GM23338 (cell line): ENCODE data around the gene RPL39L. TPM values are rescaled to one million over a fixed set of nuclear protein-coding genes. Genes with fewer than 3 reads are reported as not detected.

Experiments used
- ATAC-seq: fragments of 200-7000 bp; cut with Tn5 transposase; 3 replicates; pipeline ENCODE4 v1.9.1; 2020
- DNase-seq: peaks from one replicate; pipeline ENCODE4 v3.0.0-alpha.2; 2015; ENCODE audit warnings: low spot score
- H2AFZ ChIP-seq: fragments of 200-600 bp; sonication (generic); 2 replicates; pipeline ENCODE4 v1.8.0; 2016; ENCODE audit warnings: antibody characterized with exemption, mild to moderate bottlenecking, moderate library complexity
- H3F3A ChIP-seq: fragments of 200-600 bp; sonication (generic); replicated peaks from 2 replicates; pipeline ENCODE4 v1.8.0; 2017; ENCODE audit warnings: antibody characterized with exemption, mixed run types, low read depth
- H3K27ac ChIP-seq: fragments of 200-600 bp; sonication (generic); 2 replicates; pipeline ENCODE4 v1.6.1; 2016; ENCODE audit warnings: low read depth
- H3K27me3 ChIP-seq: fragments of 200-600 bp; sonication (generic); 2 replicates; pipeline ENCODE4 v1.8.0; 2016; ENCODE audit warnings: mild to moderate bottlenecking, mixed run types, moderate library complexity; ENCODE audit not compliant: insufficient read depth
- H3K36me3 ChIP-seq: fragments of 200-600 bp; sonication (generic); 2 replicates; pipeline ENCODE4 v1.8.0; 2016; ENCODE audit warnings: mild to moderate bottlenecking; ENCODE audit not compliant: insufficient read depth
- H3K4me1 ChIP-seq: fragments of 200-600 bp; sonication (generic); 2 replicates; pipeline ENCODE4 v1.8.0; 2016; ENCODE audit warnings: mild to moderate bottlenecking, moderate library complexity; ENCODE audit not compliant: insufficient read depth
- H3K4me2 ChIP-seq: fragments of 200-600 bp; sonication (generic); 2 replicates; pipeline ENCODE4 v1.7.1; 2017; ENCODE audit warnings: mixed run types
- H3K4me3 ChIP-seq: fragments of 200-600 bp; sonication (generic); 2 replicates; pipeline ENCODE4 v1.6.1; 2016; ENCODE audit warnings: mixed run types
- H3K79me2 ChIP-seq: fragments of 200-600 bp; sonication (generic); replicated peaks from 2 replicates; pipeline ENCODE4 v1.8.0; 2017; ENCODE audit warnings: mild to moderate bottlenecking; ENCODE audit not compliant: insufficient read depth
- H3K9me2 ChIP-seq: fragments of 200-600 bp; sonication (generic); 2 replicates; pipeline ENCODE4 v1.8.0; 2017; ENCODE audit not compliant: insufficient read depth
- H4K20me1 ChIP-seq: fragments of 200-600 bp; sonication (generic); replicated peaks from 2 replicates; pipeline ENCODE4 v1.8.0; 2017; ENCODE audit warnings: mild to moderate bottlenecking; ENCODE audit not compliant: insufficient read depth
- H3K27ac Mint-ChIP-seq: 2 replicates; pipeline ENCODE4 v1.8.0; 2020; ENCODE audit warnings: inconsistent platforms, mild to moderate bottlenecking, moderate library complexity, mixed read lengths
- H3K27me3 Mint-ChIP-seq: 3 replicates; pipeline ENCODE4 v1.8.0; 2022; ENCODE audit warnings: low read depth, mild to moderate bottlenecking, moderate library complexity, mixed read lengths, inconsistent platforms; ENCODE audit not compliant: insufficient read depth, poor library complexity
- H3K36me3 Mint-ChIP-seq: 3 replicates; pipeline ENCODE4 v1.8.0; 2021; ENCODE audit warnings: low read depth, mild to moderate bottlenecking, inconsistent platforms, moderate library complexity, mixed read lengths
- H3K4me1 Mint-ChIP-seq: 3 replicates; pipeline ENCODE4 v1.8.0; 2020; ENCODE audit warnings: mild to moderate bottlenecking, inconsistent platforms, mixed read lengths
- H3K4me3 Mint-ChIP-seq: 3 replicates; pipeline ENCODE4 v1.8.0; 2021; ENCODE audit warnings: moderate library complexity, mild to moderate bottlenecking, inconsistent platforms, mixed read lengths
- H3K9me3 Mint-ChIP-seq: 3 replicates; pipeline ENCODE4 v1.8.0; 2020; ENCODE audit warnings: moderate library complexity, mild to moderate bottlenecking, inconsistent platforms, mixed read lengths
- CREB1 ChIP-seq: fragments of 250-450 bp; sonication (Bioruptor Pico); IDR thresholded peaks from 2 replicates; pipeline ENCODE4 v1.5.0; 2020; ENCODE audit warnings: low read depth, mild to moderate bottlenecking, moderate library complexity
- EZH2 ChIP-seq: fragments of 200-600 bp; sonication (generic); IDR thresholded peaks from one replicate; pipeline ENCODE4 v1.8.0; 2017; ENCODE audit warnings: antibody characterized with exemption, mild to moderate bottlenecking, low read depth; ENCODE audit not compliant: unreplicated experiment
- EZH2phosphoT487 ChIP-seq: fragments of 200-600 bp; sonication (generic); IDR thresholded peaks from one replicate; pipeline ENCODE4 v1.8.1; 2018; ENCODE audit warnings: antibody characterized with exemption; ENCODE audit not compliant: unreplicated experiment
- JUNB ChIP-seq: IDR thresholded peaks from one replicate; pipeline ENCODE4 v1.6.1; 2016; ENCODE audit warnings: antibody characterized with exemption; ENCODE audit not compliant: unreplicated experiment
- NANOG ChIP-seq: IDR thresholded peaks from 2 replicates; pipeline ENCODE4 v1.6.1; 2016; ENCODE audit warnings: antibody characterized with exemption, borderline replicate concordance
- POLR2AphosphoS5 ChIP-seq: IDR thresholded peaks from 2 replicates; pipeline ENCODE4 v1.6.1; 2016; ENCODE audit warnings: antibody characterized with exemption, low read depth
- STAT1 ChIP-seq: IDR thresholded peaks from one replicate; pipeline ENCODE4 v1.6.1; 2016; ENCODE audit warnings: antibody characterized with exemption; ENCODE audit not compliant: unreplicated experiment
- ZNF114 ChIP-seq: fragments of 250-450 bp; sonication (Bioruptor Pico); IDR thresholded peaks from 2 replicates; pipeline ENCODE4 v1.5.0; 2020; ENCODE audit warnings: mild to moderate bottlenecking, moderate library complexity
- ZNF331 ChIP-seq: fragments of 250-450 bp; sonication (Bioruptor Pico); IDR thresholded peaks from 2 replicates; pipeline ENCODE4 v1.5.0; 2020; ENCODE audit warnings: low read depth, mild to moderate bottlenecking, moderate library complexity
- polyA plus RNA-seq: library from polyadenylated mRNA; unstranded; fragments of >200 nt; fragmentation: Nextera tagmentation; extraction: Ambion mirVana; gene quantifications from 2 replicates; pipeline ENCODE4 v1.2.1, GENCODE V29; 2016
- total RNA-seq: library from RNA; depleted of rRNA; stranded (reverse); fragments of >200 nt; shearing (Covaris generic); gene quantifications from 2 replicates; pipeline ENCODE4 v1.2.3, GENCODE V29; 2014
- TF ChIP-seq, protein P1 (sequence below), 2 experiments: fragments of 200-600 bp in 1 of 2; sonication (generic) in 1 of 2; conservative IDR thresholded peaks; 2 replicates each; pipeline versions ENCODE4 v1.5.1 to v1.6.1; 2016 to 2017; ENCODE audit warnings: antibody characterized with exemption in 2 of 2, low read depth in 2 of 2, mild to moderate bottlenecking in 2 of 2, moderate library complexity in 1 of 2
- TF ChIP-seq, protein P2 (sequence below): IDR thresholded peaks from 2 replicates; pipeline ENCODE4 v1.6.1; 2016; ENCODE audit warnings: antibody characterized with exemption
- TF ChIP-seq, protein P3 (sequence below): IDR thresholded peaks from one replicate; pipeline ENCODE4 v1.6.1; 2018; ENCODE audit warnings: antibody characterized with exemption; ENCODE audit not compliant: unreplicated experiment
- TF ChIP-seq, protein P4 (sequence below): fragments of 250-450 bp; sonication (Bioruptor Pico); IDR thresholded peaks from 2 replicates; pipeline ENCODE4 v1.5.0; 2020; ENCODE audit warnings: mild to moderate bottlenecking, moderate library complexity

The RPL39L gene
- total and polyA plus RNA-seq, 2 experiments from 2014 or later: 70.6 to 155 TPM

DNA sequence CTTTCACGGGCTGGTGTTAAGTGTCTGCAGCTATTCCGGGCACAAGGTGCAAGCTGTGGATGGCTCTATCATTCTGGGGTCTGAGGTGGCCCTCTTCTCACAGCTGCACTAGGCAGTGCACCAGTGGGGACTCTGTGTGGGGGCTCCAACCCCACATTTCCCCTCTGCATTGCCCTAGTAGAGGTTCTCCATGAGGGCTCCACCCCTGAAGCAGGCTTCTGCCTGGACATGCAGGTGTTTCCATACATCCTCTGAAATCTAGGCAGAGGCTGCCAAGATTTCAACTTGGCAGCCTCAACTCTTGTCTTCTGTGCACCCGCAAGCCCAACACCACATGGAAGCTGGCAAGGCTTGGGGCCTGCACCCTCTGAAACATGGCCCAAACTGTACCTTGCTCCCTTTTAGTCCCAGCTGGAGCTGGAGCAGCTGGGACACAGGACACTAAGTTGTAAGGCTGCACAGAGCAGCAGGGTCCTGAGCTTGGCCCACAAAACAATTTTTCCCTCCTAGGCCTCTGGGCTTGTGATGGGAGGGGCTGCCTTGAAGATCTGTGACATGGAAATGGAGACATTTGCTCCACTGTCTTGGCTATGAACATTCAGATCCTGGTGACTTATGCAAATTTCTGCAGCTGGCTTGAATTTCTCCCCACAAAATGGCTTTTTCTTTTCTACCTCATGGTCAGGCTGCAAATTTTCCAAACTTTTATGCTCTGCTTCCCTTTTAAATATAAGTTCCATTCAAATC is 6.0 kb upstream of the RPL39L start:
- ATAC-seq (no peak), DNase-seq (no peak)
- peaks cover 30% of the 10 kb centered on the region for H3K36me3 Mint-ChIP-seq
- H4K20me1 ChIP-seq: 0 out of 2 replicates have a peak, but pooled peaks cover 3% of the 10 kb centered on the region
- no peak overlapping the region for H3K4me2 ChIP-seq
- peaks cover 34% of the 10 kb centered on the region for H3K9me3 Mint-ChIP-seq
- no peaks in the 10 kb centered on the region for H3K4me1 Mint-ChIP-seq
- no peak overlapping the region for H3K4me3 ChIP-seq
- peaks cover 1% of the 10 kb centered on the region for H3K27me3 Mint-ChIP-seq
- no peak overlapping the region for H3K4me3 Mint-ChIP-seq
- H3K79me2 ChIP-seq: peaks cover 8% of the 10 kb centered on the region; the same call in 1 of the 2 replicates
- H3K9me2 ChIP-seq: no peaks in the 10 kb centered on the region
- no peaks in the 10 kb centered on the region for H3K4me1 ChIP-seq
- no peak overlapping the region for H3K27ac Mint-ChIP-seq
- no peak overlapping the region for H3K27ac ChIP-seq
- no peak overlapping the region for H2AFZ ChIP-seq
- H3F3A ChIP-seq: peaks cover 4% of the 10 kb centered on the region; the same call in 1 of the 2 replicates
- TF ChIP-seq, protein P1, sequence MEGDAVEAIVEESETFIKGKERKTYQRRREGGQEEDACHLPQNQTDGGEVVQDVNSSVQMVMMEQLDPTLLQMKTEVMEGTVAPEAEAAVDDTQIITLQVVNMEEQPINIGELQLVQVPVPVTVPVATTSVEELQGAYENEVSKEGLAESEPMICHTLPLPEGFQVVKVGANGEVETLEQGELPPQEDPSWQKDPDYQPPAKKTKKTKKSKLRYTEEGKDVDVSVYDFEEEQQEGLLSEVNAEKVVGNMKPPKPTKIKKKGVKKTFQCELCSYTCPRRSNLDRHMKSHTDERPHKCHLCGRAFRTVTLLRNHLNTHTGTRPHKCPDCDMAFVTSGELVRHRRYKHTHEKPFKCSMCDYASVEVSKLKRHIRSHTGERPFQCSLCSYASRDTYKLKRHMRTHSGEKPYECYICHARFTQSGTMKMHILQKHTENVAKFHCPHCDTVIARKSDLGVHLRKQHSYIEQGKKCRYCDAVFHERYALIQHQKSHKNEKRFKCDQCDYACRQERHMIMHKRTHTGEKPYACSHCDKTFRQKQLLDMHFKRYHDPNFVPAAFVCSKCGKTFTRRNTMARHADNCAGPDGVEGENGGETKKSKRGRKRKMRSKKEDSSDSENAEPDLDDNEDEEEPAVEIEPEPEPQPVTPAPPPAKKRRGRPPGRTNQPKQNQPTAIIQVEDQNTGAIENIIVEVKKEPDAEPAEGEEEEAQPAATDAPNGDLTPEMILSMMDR (conservative IDR thresholded peaks at IDR 0.05; ENCODE audit: low read depth in 2 of 2): no peak
- TF ChIP-seq CREB1 (CRISPR knock-in tag) (no peak), STAT1 (no peak), EZH2 (no peak), POLR2AphosphoS5 (no peak), ZNF331 (CRISPR knock-in tag) (no peak), EZH2phosphoT487 (no peak), JUNB (no peak), ZNF114 (CRISPR knock-in tag) (no peak), NANOG (no peak)
- TF ChIP-seq, protein P2, sequence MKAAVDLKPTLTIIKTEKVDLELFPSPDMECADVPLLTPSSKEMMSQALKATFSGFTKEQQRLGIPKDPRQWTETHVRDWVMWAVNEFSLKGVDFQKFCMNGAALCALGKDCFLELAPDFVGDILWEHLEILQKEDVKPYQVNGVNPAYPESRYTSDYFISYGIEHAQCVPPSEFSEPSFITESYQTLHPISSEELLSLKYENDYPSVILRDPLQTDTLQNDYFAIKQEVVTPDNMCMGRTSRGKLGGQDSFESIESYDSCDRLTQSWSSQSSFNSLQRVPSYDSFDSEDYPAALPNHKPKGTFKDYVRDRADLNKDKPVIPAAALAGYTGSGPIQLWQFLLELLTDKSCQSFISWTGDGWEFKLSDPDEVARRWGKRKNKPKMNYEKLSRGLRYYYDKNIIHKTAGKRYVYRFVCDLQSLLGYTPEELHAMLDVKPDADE: no peak
- TF ChIP-seq, protein P3, sequence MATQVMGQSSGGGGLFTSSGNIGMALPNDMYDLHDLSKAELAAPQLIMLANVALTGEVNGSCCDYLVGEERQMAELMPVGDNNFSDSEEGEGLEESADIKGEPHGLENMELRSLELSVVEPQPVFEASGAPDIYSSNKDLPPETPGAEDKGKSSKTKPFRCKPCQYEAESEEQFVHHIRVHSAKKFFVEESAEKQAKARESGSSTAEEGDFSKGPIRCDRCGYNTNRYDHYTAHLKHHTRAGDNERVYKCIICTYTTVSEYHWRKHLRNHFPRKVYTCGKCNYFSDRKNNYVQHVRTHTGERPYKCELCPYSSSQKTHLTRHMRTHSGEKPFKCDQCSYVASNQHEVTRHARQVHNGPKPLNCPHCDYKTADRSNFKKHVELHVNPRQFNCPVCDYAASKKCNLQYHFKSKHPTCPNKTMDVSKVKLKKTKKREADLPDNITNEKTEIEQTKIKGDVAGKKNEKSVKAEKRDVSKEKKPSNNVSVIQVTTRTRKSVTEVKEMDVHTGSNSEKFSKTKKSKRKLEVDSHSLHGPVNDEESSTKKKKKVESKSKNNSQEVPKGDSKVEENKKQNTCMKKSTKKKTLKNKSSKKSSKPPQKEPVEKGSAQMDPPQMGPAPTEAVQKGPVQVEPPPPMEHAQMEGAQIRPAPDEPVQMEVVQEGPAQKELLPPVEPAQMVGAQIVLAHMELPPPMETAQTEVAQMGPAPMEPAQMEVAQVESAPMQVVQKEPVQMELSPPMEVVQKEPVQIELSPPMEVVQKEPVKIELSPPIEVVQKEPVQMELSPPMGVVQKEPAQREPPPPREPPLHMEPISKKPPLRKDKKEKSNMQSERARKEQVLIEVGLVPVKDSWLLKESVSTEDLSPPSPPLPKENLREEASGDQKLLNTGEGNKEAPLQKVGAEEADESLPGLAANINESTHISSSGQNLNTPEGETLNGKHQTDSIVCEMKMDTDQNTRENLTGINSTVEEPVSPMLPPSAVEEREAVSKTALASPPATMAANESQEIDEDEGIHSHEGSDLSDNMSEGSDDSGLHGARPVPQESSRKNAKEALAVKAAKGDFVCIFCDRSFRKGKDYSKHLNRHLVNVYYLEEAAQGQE: no peak
- TF ChIP-seq, protein P4, sequence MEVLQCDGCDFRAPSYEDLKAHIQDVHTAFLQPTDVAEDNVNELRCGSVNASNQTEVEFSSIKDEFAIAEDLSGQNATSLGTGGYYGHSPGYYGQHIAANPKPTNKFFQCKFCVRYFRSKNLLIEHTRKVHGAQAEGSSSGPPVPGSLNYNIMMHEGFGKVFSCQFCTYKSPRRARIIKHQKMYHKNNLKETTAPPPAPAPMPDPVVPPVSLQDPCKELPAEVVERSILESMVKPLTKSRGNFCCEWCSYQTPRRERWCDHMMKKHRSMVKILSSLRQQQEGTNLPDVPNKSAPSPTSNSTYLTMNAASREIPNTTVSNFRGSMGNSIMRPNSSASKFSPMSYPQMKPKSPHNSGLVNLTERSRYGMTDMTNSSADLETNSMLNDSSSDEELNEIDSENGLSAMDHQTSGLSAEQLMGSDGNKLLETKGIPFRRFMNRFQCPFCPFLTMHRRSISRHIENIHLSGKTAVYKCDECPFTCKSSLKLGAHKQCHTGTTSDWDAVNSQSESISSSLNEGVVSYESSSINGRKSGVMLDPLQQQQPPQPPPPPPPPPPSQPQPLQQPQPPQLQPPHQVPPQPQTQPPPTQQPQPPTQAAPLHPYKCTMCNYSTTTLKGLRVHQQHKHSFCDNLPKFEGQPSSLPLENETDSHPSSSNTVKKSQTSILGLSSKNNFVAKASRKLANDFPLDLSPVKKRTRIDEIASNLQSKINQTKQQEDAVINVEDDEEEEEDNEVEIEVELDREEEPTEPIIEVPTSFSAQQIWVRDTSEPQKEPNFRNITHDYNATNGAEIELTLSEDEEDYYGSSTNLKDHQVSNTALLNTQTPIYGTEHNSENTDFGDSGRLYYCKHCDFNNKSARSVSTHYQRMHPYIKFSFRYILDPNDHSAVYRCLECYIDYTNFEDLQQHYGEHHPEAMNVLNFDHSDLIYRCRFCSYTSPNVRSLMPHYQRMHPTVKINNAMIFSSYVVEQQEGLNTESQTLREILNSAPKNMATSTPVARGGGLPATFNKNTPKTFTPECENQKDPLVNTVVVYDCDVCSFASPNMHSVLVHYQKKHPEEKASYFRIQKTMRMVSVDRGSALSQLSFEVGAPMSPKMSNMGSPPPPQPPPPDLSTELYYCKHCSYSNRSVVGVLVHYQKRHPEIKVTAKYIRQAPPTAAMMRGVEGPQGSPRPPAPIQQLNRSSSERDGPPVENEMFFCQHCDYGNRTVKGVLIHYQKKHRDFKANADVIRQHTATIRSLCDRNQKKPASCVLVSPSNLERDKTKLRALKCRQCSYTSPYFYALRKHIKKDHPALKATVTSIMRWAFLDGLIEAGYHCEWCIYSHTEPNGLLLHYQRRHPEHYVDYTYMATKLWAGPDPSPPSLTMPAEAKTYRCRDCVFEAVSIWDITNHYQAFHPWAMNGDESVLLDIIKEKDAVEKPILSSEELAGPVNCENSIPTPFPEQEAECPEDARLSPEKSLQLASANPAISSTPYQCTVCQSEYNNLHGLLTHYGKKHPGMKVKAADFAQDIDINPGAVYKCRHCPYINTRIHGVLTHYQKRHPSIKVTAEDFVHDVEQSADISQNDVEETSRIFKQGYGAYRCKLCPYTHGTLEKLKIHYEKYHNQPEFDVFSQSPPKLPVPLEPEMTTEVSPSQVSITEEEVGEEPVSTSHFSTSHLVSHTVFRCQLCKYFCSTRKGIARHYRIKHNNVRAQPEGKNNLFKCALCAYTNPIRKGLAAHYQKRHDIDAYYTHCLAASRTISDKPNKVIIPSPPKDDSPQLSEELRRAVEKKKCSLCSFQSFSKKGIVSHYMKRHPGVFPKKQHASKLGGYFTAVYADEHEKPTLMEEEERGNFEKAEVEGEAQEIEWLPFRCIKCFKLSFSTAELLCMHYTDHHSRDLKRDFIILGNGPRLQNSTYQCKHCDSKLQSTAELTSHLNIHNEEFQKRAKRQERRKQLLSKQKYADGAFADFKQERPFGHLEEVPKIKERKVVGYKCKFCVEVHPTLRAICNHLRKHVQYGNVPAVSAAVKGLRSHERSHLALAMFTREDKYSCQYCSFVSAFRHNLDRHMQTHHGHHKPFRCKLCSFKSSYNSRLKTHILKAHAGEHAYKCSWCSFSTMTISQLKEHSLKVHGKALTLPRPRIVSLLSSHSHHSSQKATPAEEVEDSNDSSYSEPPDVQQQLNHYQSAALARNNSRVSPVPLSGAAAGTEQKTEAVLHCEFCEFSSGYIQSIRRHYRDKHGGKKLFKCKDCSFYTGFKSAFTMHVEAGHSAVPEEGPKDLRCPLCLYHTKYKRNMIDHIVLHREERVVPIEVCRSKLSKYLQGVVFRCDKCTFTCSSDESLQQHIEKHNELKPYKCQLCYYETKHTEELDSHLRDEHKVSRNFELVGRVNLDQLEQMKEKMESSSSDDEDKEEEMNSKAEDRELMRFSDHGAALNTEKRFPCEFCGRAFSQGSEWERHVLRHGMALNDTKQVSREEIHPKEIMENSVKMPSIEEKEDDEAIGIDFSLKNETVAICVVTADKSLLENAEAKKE (CRISPR knock-in tag): no peak
- H3K27me3 ChIP-seq: no peaks in the 10 kb centered on the region
- peaks cover 11% of the 10 kb centered on the region; the same call in 1 of the 2 replicates for H3K36me3 ChIP-seq
